Stomach (tissue), 4 donors: ENCODE results near the gene CD300LF.

Source experiments
- CTCF ChIP-seq, 7 experiments: fragments of 450-650 bp in 4 of 7; fragments of 200-600 bp in 3 of 7; sonication (generic) in 3 of 7; IDR thresholded peaks; one replicate each; pipeline ENCODE4 v1.5.1; 2016 to 2019; ENCODE audit warnings: antibody characterized with exemption in 7 of 7, control low read depth in 2 of 7, mild to moderate bottlenecking in 1 of 7
- EP300 ChIP-seq: sonication (generic); formaldehyde crosslinking; IDR thresholded peaks from one replicate; pipeline ENCODE4 v1.6.1; 2017; ENCODE audit warnings: antibody characterized with exemption
- POLR2A ChIP-seq, 4 donors: fragments of 450-650 bp; IDR thresholded peaks; one replicate each; pipeline ENCODE4 v1.6.1; 2016; ENCODE audit warnings: antibody characterized with exemption in 4 of 4, control low read depth in 2 of 4, mild to moderate bottlenecking in 1 of 4, moderate library complexity in 1 of 4

DNA sequence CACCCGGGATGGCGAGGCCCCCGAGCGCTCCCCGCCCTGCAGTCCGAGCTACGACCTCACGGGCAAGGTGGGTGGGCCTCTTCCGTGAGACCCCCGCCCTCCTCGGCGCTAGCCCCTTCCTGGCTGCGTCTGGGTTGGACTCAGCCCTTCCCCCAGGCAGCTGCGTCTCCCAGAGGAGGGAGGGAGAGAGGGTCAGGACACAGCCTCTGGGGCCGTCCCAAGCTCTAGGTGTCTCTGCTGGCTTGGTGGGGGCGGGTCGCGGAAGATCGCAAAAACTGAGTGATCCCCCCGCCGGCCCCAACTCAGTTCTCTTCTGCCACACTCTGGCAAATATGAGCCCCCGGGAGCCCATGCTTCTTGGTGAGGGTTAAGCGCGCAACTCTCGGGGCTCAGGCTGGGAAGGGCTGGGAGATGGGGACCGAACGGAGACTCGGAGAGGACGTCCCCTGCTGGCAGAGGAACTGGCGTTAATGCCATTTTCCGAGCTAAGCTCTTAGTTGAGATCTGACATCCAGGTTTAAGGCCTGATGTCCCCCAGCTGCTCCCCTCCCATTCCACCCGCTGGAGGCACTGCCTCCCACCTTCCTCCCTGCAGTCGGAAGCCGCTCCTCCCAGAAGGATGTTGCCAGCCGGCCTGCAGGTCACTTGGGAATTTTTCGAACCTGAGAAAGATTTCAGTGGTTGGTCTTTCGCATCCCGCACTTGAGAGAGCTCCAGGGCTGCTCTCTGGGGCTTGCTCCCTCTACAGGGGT lies 24.8 kb upstream of the CD300LF start:
- peak in 1 of 7 experiments; percentile 11 for TF ChIP-seq CTCF (IDR thresholded peaks at IDR 0.05)
- TF ChIP-seq POLR2A (IDR thresholded peaks at IDR 0.05) = no peak
- TF ChIP-seq EP300 = no peak
